GM21515 (cell line): ENCODE measurements around the gene ATP2B3.

Source experiments
- ATAC-seq: cut with Tn5 transposase; IDR thresholded peaks from one replicate; pipeline ENCODE4 v1.9.1; 2021; ENCODE audit not compliant: unreplicated experiment

Gene ATP2B3

GRCh38 chrX:153609917-153610835 is 92.7 kb downstream of the ATP2B3 start:
- ATAC-seq = peak; percentile 83

GRCh38 chrX:153610836-153611213 is 93.4 kb downstream of the ATP2B3 start:
- ATAC-seq = no peak

GRCh38 chrX:153611298-153612095 is 94.1 kb downstream of the ATP2B3 start:
- no peak for ATAC-seq

- no peak for ATAC-seq
Observed at GRCh38 chrX:153612413-153612812, 95.0 kb downstream of the ATP2B3 start.

GRCh38 chrX:153614818-153615217 is 97.4 kb downstream of the ATP2B3 start:
- no peak for ATAC-seq

- ATAC-seq = no peak
Observed at GRCh38 chrX:153620576-153620975, 103.1 kb downstream of the ATP2B3 start.

- ATAC-seq = no peak
Observed at GRCh38 chrX:153621949-153622598, 104.6 kb downstream of the ATP2B3 start.

GRCh38 chrX:153622661-153623309 is 105.3 kb downstream of the ATP2B3 start:
- ATAC-seq = no peak

GRCh38 chrX:153623310-153624029 is 106.0 kb downstream of the ATP2B3 start:
- no peak for ATAC-seq

GRCh38 chrX:153624196-153625091 is 107.0 kb downstream of the ATP2B3 start:
- ATAC-seq = no peak

- no peak for ATAC-seq
Observed at GRCh38 chrX:153625271-153626024, 108.0 kb downstream of the ATP2B3 start.

- ATAC-seq = no peak
Observed at GRCh38 chrX:153626025-153626633, 108.7 kb downstream of the ATP2B3 start.

GRCh38 chrX:153626863-153627674 is 109.6 kb downstream of the ATP2B3 start:
- ATAC-seq = no peak

GRCh38 chrX:153627675-153628111 is 110.3 kb downstream of the ATP2B3 start:
- no peak for ATAC-seq

- ATAC-seq = no peak
Observed at GRCh38 chrX:153628129-153628528, 110.7 kb downstream of the ATP2B3 start.

GRCh38 chrX:153628665-153629064 is 111.2 kb downstream of the ATP2B3 start:
- ATAC-seq = no peak

GRCh38 chrX:153631346-153631745 is 113.9 kb downstream of the ATP2B3 start:
- no peak for ATAC-seq
